ENCODE data around the gene ADAM19.

The ADAM19 gene

GRCh38 chr5:157594257-157594656, 18.7 kb upstream of the ADAM19 start:
- Histone ChIP-seq H3K4me3 (ENCODE audit: low read length) (no peak overlapping the region), H3K36me3 (ENCODE audit: control insufficient read depth, insufficient read depth, low read length) (no peaks in the 10 kb centered on the region), H3K27ac (ENCODE audit: low read length) (no peak overlapping the region), H3K4me1 (ENCODE audit: control insufficient read depth, insufficient read depth, low read length) (no peaks in the 10 kb centered on the region), H3K9me3 (ENCODE audit: control insufficient read depth, insufficient read depth, low read length) (no peaks in the 10 kb centered on the region), H3K27me3 (ENCODE audit: control insufficient read depth, insufficient read depth, low read length) (no peaks in the 10 kb centered on the region)
- DNase-seq (ENCODE audit: low read depth, low spot score) = no peak

DNA sequence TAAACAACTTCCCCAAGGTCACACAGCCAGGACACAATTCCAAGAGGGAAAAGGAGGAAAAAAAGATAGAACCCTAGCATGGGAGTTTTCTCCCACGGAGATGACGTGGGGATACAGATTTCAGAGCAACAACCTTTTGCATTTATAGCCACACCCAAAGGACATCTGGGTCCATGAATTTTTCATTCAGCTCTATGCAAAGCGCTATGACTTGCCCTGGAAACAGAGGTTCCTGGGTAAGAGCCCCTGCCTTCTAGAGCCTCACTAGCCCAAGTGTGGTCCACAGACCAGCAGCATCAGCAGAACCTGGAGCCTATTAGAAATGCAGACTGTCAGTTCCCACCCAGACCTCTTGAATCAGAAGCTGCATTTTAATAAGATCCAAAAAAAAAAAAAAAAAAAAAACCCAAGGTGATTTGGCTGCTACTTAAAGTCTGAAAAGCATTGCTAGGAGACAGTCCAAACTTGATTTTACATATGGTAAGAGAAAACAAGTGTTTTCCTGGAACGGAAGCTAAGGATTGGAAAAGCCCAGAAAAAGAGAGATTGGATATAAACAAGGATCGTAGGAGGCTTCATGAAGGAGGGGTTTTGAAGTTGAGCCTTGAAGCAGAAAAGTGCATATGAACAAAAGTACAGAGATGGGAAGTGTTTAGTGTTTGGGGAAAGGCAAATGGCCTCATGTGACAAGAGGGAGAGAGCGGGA, 17.6 kb upstream of the ADAM19 start:
- H3K9me3 ChIP-seq (ENCODE audit: control insufficient read depth, insufficient read depth, low read length) = no peaks in the 10 kb centered on the region
- H3K36me3 ChIP-seq (ENCODE audit: control insufficient read depth, insufficient read depth, low read length) = no peaks in the 10 kb centered on the region
- DNase-seq (ENCODE audit: low read depth, low spot score) = no peak
- no peaks in the 10 kb centered on the region for H3K27me3 ChIP-seq (ENCODE audit: control insufficient read depth, insufficient read depth, low read length)
- no peaks in the 10 kb centered on the region for H3K4me1 ChIP-seq (ENCODE audit: control insufficient read depth, insufficient read depth, low read length)
- 100% methylated on average over 1 of the region's 6 CpGs for WGBS (ENCODE audit: insufficient coverage, insufficient read length)
- H3K4me3 ChIP-seq (ENCODE audit: low read length) = no peak overlapping the region
- H3K27ac ChIP-seq (ENCODE audit: low read length) = no peak overlapping the region

DNA sequence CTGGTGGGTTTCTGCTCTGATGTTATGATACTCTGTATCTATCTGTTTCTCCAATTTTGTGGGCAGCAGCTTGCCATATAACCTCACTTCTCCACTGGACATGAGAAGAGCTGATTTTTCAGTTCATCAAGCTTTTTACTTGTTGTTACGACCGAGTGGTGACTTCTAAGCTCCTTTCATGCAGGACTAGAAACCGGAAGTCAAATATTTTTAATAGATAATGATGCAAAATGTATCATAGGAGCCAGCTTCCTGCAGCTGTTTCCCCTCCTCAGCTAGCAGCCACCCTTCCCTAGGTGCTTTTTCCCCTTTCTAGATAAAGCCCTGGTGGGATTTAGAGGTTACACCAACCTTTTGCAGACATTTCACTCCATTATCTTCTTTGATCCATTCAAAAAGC, 17.0 kb upstream of the ADAM19 start:
- Histone ChIP-seq H3K4me1 (ENCODE audit: control insufficient read depth, insufficient read depth, low read length) (no peaks in the 10 kb centered on the region), H3K4me3 (ENCODE audit: low read length) (no peak overlapping the region), H3K27me3 (ENCODE audit: control insufficient read depth, insufficient read depth, low read length) (no peaks in the 10 kb centered on the region), H3K36me3 (ENCODE audit: control insufficient read depth, insufficient read depth, low read length) (no peaks in the 10 kb centered on the region), H3K9me3 (ENCODE audit: control insufficient read depth, insufficient read depth, low read length) (no peaks in the 10 kb centered on the region), H3K27ac (ENCODE audit: low read length) (no peak overlapping the region)
- WGBS (ENCODE audit: insufficient coverage, insufficient read length) = no CpG with 5 or more reads among the region's 3 CpGs
- no peak for DNase-seq (ENCODE audit: low read depth, low spot score)

DNA sequence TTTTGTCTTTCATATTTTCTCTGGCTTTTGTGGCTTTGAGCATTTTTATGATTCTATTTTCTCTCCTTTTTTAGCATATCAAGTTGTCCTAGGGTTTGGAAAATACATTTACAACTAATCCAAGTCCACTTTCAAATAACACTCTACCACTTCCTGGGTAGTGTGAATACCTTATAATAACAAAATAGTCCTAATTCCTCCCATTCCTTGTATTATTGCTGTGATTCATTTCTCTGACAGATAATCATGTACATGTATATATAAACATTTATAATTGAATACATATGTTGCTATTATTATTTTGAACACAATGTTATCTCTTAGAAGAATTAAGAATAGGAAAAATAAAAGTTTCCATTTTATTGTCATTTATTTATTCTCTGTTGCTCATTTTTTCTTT, 14.9 kb upstream of the ADAM19 start:
- Histone ChIP-seq H3K27me3 (ENCODE audit: control insufficient read depth, insufficient read depth, low read length) (no peaks in the 10 kb centered on the region), H3K4me1 (ENCODE audit: control insufficient read depth, insufficient read depth, low read length) (no peaks in the 10 kb centered on the region), H3K27ac (ENCODE audit: low read length) (no peak overlapping the region), H3K4me3 (ENCODE audit: low read length) (no peak overlapping the region), H3K9me3 (ENCODE audit: control insufficient read depth, insufficient read depth, low read length) (no peaks in the 10 kb centered on the region), H3K36me3 (ENCODE audit: control insufficient read depth, insufficient read depth, low read length) (no peaks in the 10 kb centered on the region)
- no peak for DNase-seq (ENCODE audit: low read depth, low spot score)

DNA sequence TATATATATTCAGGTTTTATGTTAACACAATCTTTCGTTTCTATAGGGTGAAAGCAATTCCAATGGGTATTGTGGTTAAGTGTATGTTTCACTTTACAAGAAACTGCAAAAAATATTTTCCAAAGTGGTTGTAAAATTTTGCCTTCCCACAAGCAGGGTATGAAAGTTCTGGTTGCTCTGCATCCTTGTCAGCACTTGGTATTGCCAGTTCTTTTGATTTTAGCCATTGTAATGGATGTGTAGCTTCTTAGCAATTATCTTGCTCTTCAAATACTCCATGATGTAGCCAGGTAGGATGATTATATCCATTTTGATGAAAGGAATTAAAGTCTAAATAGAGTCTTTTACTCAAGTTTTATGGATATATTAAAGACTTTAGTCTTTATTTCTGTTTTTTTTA, 9.1 kb upstream of the ADAM19 start:
- no CpG with 5 or more reads among the region's 1 CpG for WGBS (ENCODE audit: insufficient coverage, insufficient read length)
- Histone ChIP-seq H3K27ac (ENCODE audit: low read length) (no peak overlapping the region), H3K27me3 (ENCODE audit: control insufficient read depth, insufficient read depth, low read length) (no peaks in the 10 kb centered on the region), H3K36me3 (ENCODE audit: control insufficient read depth, insufficient read depth, low read length) (no peaks in the 10 kb centered on the region), H3K4me3 (ENCODE audit: low read length) (no peak overlapping the region), H3K4me1 (ENCODE audit: control insufficient read depth, insufficient read depth, low read length) (no peaks in the 10 kb centered on the region), H3K9me3 (ENCODE audit: control insufficient read depth, insufficient read depth, low read length) (no peaks in the 10 kb centered on the region)
- DNase-seq (ENCODE audit: low read depth, low spot score) = no peak

DNA sequence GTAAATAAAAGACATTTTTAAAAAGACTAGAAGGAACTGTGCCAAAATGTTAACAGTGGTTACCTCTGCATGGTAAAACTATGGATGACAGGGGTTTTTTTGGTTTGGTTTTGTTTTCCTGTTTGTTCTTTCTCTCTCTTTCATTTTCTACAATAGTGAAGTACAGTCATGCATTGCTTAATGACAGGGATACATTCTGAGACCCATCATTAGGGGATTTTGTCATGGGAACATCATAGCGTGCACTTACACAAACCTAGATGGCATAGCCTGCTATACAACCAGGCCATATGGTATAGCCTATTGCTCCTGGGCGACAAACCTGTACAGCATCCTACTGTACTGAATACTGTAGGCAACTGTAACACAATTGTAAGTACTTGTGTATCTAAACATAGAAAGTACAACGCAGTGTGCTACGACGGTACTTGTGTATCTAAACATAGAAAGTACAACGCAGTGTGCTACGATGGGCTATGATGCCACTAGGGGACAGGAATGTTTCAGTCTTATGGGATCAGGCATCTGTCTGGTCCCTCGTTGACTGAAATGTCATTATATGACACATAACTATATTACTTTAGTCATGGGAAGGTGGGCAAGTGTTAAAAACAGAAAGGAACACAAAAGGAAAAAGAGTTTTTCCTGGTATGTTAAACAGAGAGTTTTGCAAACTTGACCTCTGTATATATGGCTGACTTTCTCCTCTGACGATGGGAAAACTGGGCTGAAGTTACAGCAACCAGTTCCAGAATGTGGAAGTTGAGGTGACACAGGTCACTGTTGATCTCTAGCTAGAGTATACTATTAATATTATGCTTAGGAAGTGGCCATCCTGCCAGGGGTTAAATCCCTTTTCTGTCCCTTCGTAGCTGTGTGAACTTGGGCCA, 7.4 kb upstream of the ADAM19 start:
- H3K27ac ChIP-seq (ENCODE audit: low read length) = no peak overlapping the region
- no peaks in the 10 kb centered on the region for H3K9me3 ChIP-seq (ENCODE audit: control insufficient read depth, insufficient read depth, low read length)
- no peaks in the 10 kb centered on the region for H3K4me1 ChIP-seq (ENCODE audit: control insufficient read depth, insufficient read depth, low read length)
- WGBS (ENCODE audit: insufficient coverage, insufficient read length) = no CpG with 5 or more reads among the region's 10 CpGs
- no peaks in the 10 kb centered on the region for H3K27me3 ChIP-seq (ENCODE audit: control insufficient read depth, insufficient read depth, low read length)
- H3K4me3 ChIP-seq (ENCODE audit: low read length) = no peak overlapping the region
- H3K36me3 ChIP-seq (ENCODE audit: control insufficient read depth, insufficient read depth, low read length) = no peaks in the 10 kb centered on the region
- no peak for DNase-seq (ENCODE audit: low read depth, low spot score)

DNA sequence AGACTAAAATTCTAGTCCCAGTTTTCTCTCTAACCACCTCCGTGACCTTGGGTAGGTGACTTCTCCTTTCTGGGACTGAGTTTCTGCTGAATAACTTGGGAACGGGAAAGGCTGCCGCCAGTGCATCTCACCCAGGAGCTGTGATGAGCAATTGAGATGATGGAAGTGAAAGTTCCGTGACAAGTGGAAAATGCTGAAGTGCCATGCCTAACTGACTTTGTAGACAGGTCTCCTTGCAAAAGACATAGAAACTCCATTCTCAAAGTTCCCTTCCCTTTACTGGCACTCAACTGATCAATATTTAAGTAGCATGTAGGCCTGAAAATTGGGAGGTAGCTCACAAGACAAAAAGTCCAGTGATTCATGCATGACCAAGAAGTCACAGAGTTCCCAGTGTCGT, 6.3 kb upstream of the ADAM19 start:
- WGBS (ENCODE audit: insufficient coverage, insufficient read length) = no CpG with 5 or more reads among the region's 5 CpGs
- H3K4me3 ChIP-seq (ENCODE audit: low read length) = no peak overlapping the region
- H3K9me3 ChIP-seq (ENCODE audit: control insufficient read depth, insufficient read depth, low read length) = no peaks in the 10 kb centered on the region
- H3K36me3 ChIP-seq (ENCODE audit: control insufficient read depth, insufficient read depth, low read length) = no peaks in the 10 kb centered on the region
- H3K27me3 ChIP-seq (ENCODE audit: control insufficient read depth, insufficient read depth, low read length) = no peaks in the 10 kb centered on the region
- no peak for DNase-seq (ENCODE audit: low read depth, low spot score)
- no peak overlapping the region for H3K27ac ChIP-seq (ENCODE audit: low read length)
- peaks cover under 1% of the 10 kb centered on the region; the same call in 1 of the 2 replicates for H3K4me1 ChIP-seq (ENCODE audit: control insufficient read depth, insufficient read depth, low read length)

GRCh38 chr5:157578079-157578780, 2.7 kb upstream of the ADAM19 start:
- Histone ChIP-seq H3K27ac (ENCODE audit: low read length) (no peak overlapping the region), H3K9me3 (ENCODE audit: control insufficient read depth, insufficient read depth, low read length) (no peaks in the 10 kb centered on the region), H3K27me3 (ENCODE audit: control insufficient read depth, insufficient read depth, low read length) (peaks cover 4% of the 10 kb centered on the region), H3K36me3 (ENCODE audit: control insufficient read depth, insufficient read depth, low read length) (no peaks in the 10 kb centered on the region), H3K4me3 (ENCODE audit: low read length) (no peak overlapping the region), H3K4me1 (ENCODE audit: control insufficient read depth, insufficient read depth, low read length) (peaks cover 1% of the 10 kb centered on the region; the same call in 1 of the 2 replicates)
- WGBS (ENCODE audit: insufficient coverage, insufficient read length) = no CpG with 5 or more reads among the region's 6 CpGs
- DNase-seq (ENCODE audit: low read depth, low spot score) = no peak

DNA sequence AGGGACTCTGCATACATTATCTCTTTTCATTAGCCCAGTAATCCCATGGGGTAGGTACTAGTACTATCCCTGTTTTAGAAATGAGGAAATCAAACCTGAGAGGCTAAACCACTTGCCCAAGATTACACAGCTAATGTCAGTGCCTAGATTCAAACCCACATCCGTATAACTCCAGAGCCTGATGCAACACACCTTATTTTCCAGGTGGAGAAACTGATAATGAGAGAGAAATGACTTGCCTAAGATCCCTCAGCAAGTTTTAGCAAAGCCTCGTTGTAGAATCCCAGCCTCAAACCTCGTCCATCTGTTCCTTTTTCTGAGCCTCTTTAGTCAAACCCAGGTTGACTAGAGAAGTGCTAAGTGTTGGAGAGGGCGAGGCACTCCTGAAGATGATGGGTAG, 1.1 kb upstream of the ADAM19 start:
- H3K4me1 ChIP-seq (ENCODE audit: control insufficient read depth, insufficient read depth, low read length) = peaks cover 2% of the 10 kb centered on the region; the same call in 1 of the 2 replicates
- no CpG with 5 or more reads among the region's 4 CpGs for WGBS (ENCODE audit: insufficient coverage, insufficient read length)
- H3K9me3 ChIP-seq (ENCODE audit: control insufficient read depth, insufficient read depth, low read length) = no peaks in the 10 kb centered on the region
- H3K4me3 ChIP-seq (ENCODE audit: low read length) = no peak overlapping the region
- no peak for DNase-seq (ENCODE audit: low read depth, low spot score)
- H3K27me3 ChIP-seq (ENCODE audit: control insufficient read depth, insufficient read depth, low read length) = peaks cover 4% of the 10 kb centered on the region
- H3K27ac ChIP-seq (ENCODE audit: low read length) = no peak overlapping the region
- H3K36me3 ChIP-seq (ENCODE audit: control insufficient read depth, insufficient read depth, low read length) = no peaks in the 10 kb centered on the region

- H3K27ac ChIP-seq (ENCODE audit: low read length) = no peak overlapping the region
- WGBS (ENCODE audit: insufficient coverage, insufficient read length) = no CpG with 5 or more reads among the region's 61 CpGs
- H3K36me3 ChIP-seq (ENCODE audit: control insufficient read depth, insufficient read depth, low read length) = no peaks in the 10 kb centered on the region
- peak overlapping the region; percentile 87 for H3K4me3 ChIP-seq (ENCODE audit: low read length)
- H3K4me1 ChIP-seq (ENCODE audit: control insufficient read depth, insufficient read depth, low read length) = peaks cover 3% of the 10 kb centered on the region; the same call in 1 of the 2 replicates
- peaks cover 4% of the 10 kb centered on the region for H3K27me3 ChIP-seq (ENCODE audit: control insufficient read depth, insufficient read depth, low read length)
- no peak for DNase-seq (ENCODE audit: low read depth, low spot score)
- H3K9me3 ChIP-seq (ENCODE audit: control insufficient read depth, insufficient read depth, low read length) = no peaks in the 10 kb centered on the region
These were observed 857 bp downstream of the ADAM19 start for GRCh38 chr5:157574456-157575380.

All from iPS DF 6.9 (cell line).